Measurements from ENCODE around the gene ZNF594. TPM values are rescaled to one million over a fixed set of nuclear protein-coding genes. Genes with fewer than 3 reads are reported as not detected.
"Not testable (repeated sequence)": the region's sequence is repeated elsewhere in the genome, so short reads cannot be mapped to it uniquely, and the experiment has no call there.

Gene ZNF594
- total RNA-seq, 4 donors from 2014 or later: 2.5 to 10.1 (median 4.5) TPM

GRCh38 chr17:5220074-5220473 lies 28.4 kb upstream of the ZNF594 start:
- H3K4me1 ChIP-seq: no peaks in the 10 kb centered on the region
- no peak overlapping the region for H3K4me3 ChIP-seq
- no peak for DNase-seq (ENCODE audit: low spot score in 2 of 2)
- H3K27me3 ChIP-seq: no peaks in the 10 kb centered on the region
- no peaks in the 10 kb centered on the region for H3K9me3 ChIP-seq
- TF ChIP-seq, protein P1, sequence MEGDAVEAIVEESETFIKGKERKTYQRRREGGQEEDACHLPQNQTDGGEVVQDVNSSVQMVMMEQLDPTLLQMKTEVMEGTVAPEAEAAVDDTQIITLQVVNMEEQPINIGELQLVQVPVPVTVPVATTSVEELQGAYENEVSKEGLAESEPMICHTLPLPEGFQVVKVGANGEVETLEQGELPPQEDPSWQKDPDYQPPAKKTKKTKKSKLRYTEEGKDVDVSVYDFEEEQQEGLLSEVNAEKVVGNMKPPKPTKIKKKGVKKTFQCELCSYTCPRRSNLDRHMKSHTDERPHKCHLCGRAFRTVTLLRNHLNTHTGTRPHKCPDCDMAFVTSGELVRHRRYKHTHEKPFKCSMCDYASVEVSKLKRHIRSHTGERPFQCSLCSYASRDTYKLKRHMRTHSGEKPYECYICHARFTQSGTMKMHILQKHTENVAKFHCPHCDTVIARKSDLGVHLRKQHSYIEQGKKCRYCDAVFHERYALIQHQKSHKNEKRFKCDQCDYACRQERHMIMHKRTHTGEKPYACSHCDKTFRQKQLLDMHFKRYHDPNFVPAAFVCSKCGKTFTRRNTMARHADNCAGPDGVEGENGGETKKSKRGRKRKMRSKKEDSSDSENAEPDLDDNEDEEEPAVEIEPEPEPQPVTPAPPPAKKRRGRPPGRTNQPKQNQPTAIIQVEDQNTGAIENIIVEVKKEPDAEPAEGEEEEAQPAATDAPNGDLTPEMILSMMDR (IDR thresholded peaks at IDR 0.05): no peak
- no peak for TF ChIP-seq POLR2A (IDR thresholded peaks at IDR 0.05)
- peaks cover 31% of the 10 kb centered on the region for H3K36me3 ChIP-seq
- no peak overlapping the region for H3K27ac ChIP-seq
- 92% methylated on average over 5 of the region's 5 CpGs for WGBS

DNA sequence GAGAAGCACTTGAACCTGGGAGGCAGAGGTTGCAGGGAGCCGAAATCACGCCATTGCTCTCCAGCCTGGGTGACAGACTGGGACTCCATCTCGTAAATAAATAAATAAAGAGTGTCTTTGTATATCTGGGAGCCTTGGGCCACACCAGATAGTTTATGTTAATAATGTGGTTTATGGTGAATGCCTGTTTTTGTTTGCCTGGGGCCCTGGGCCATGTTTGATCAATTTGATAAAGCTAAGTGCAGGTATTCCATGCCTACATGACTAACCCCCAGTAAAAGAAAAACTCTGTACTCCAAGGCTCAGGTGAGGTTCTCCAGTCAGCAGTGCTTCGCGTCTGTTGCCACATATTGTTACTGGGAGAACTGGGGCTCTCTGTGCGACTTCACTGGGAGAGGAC lies 27.9 kb upstream of the ZNF594 start:
- DNase-seq (ENCODE audit: low spot score in 2 of 2): no peak
- TF ChIP-seq POLR2AphosphoS5 (IDR thresholded peaks at IDR 0.05) (no peak), EP300 (IDR thresholded peaks at IDR 0.05) (no peak), POLR2A (IDR thresholded peaks at IDR 0.05) (no peak)
- TF ChIP-seq, protein P1 (IDR thresholded peaks at IDR 0.05): no peak
- Histone ChIP-seq H3K4me1 (no peaks in the 10 kb centered on the region), H3K27ac (no peak overlapping the region), H3K9me3 (no peaks in the 10 kb centered on the region), H3K4me3 (no peak overlapping the region), H3K36me3 (peaks cover 31% of the 10 kb centered on the region), H3K27me3 (no peaks in the 10 kb centered on the region)
- 87% methylated on average over 6 of the region's 6 CpGs for WGBS

GRCh38 chr17:5217562-5217961 lies 25.9 kb upstream of the ZNF594 start:
- WGBS: 96% methylated on average over 4 of the region's 5 CpGs
- not testable (repeated sequence) for H3K4me1 ChIP-seq; H3K9me3 ChIP-seq; H3K27ac ChIP-seq; DNase-seq (ENCODE audit: low spot score in 2 of 2); H3K27me3 ChIP-seq; H3K4me3 ChIP-seq
- peaks cover 30% of the 10 kb centered on the region for H3K36me3 ChIP-seq

DNA sequence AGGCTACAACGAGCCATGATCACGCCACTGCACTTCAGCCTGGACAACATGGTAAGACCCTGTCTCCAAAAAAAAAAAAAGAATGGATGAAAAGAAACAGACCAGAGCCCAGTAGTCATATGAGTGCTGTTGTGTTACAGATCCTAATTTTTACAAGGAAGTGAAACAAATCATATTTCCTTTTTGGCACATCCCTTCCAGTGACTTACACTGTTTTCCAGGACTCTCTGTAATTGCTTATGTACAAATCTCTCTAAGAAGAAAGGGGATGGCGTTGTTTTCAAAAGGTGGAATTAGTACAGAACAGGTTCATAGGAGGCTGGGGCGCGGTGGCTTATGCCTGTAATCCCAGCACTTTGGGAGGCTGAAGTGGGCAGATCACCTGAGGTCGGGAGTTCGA lies 19.8 kb upstream of the ZNF594 start:
- DNase-seq (ENCODE audit: low spot score in 2 of 2): no peak
- 93% methylated on average over 7 of the region's 7 CpGs for WGBS
- peaks cover 30% of the 10 kb centered on the region for H3K36me3 ChIP-seq
- H3K4me1 ChIP-seq: no peaks in the 10 kb centered on the region
- H3K9me3 ChIP-seq: no peaks in the 10 kb centered on the region
- no peak overlapping the region for H3K4me3 ChIP-seq
- TF ChIP-seq POLR2AphosphoS5 (IDR thresholded peaks at IDR 0.05): no peak
- TF ChIP-seq POLR2A (IDR thresholded peaks at IDR 0.05): no peak
- no peak for TF ChIP-seq EP300 (IDR thresholded peaks at IDR 0.05)
- TF ChIP-seq, protein P1 (IDR thresholded peaks at IDR 0.05): no peak
- H3K27me3 ChIP-seq: no peaks in the 10 kb centered on the region
- H3K27ac ChIP-seq: peak overlapping the region; percentile 34

- DNase-seq (ENCODE audit: low spot score in 2 of 2): no peak
- H3K27ac ChIP-seq: peak overlapping the region; percentile 34
- H3K4me1 ChIP-seq: no peaks in the 10 kb centered on the region
- no peak overlapping the region for H3K4me3 ChIP-seq
- TF ChIP-seq EP300 (IDR thresholded peaks at IDR 0.05) (no peak), POLR2A (IDR thresholded peaks at IDR 0.05) (no peak), POLR2AphosphoS5 (IDR thresholded peaks at IDR 0.05) (no peak)
- TF ChIP-seq, protein P1 (IDR thresholded peaks at IDR 0.05): no peak
- WGBS: 88% methylated on average over 8 of the region's 8 CpGs
- H3K27me3 ChIP-seq: no peaks in the 10 kb centered on the region
- no peaks in the 10 kb centered on the region for H3K9me3 ChIP-seq
- H3K36me3 ChIP-seq: peaks cover 22% of the 10 kb centered on the region
Measured at GRCh38 chr17:5210614-5211252, 19.1 kb upstream of the ZNF594 start.

DNA sequence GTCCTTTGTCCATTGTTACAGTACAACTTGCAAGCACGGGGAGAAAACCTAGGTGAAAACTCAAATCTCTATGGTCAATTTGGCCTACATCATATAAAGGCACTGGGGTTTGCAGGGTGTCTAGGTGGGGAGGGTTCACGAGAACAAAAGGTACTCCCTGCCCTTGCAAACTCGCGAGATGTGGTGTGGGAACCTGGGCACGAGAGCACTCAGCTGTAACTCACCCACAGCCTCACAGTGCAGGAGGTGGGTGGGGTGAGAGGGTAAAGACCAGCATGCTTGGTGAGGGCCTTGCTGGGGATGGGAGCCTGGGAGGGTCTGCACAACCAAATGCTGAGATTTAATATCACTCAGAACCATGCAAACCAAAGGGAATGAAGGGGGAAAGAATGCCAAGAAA lies 18.4 kb upstream of the ZNF594 start:
- Histone ChIP-seq H3K27me3 (no peaks in the 10 kb centered on the region), H3K9me3 (no peaks in the 10 kb centered on the region), H3K36me3 (peaks cover 18% of the 10 kb centered on the region), H3K27ac (no peak overlapping the region), H3K4me3 (no peak overlapping the region), H3K4me1 (no peaks in the 10 kb centered on the region)
- DNase-seq (ENCODE audit: low spot score in 2 of 2): no peak
- TF ChIP-seq, protein P1 (IDR thresholded peaks at IDR 0.05): no peak
- TF ChIP-seq POLR2A (IDR thresholded peaks at IDR 0.05) (no peak), EP300 (IDR thresholded peaks at IDR 0.05) (no peak), POLR2AphosphoS5 (IDR thresholded peaks at IDR 0.05) (no peak)
- WGBS: 96% methylated on average over 5 of the region's 5 CpGs

Measured in suprapubic skin (tissue), 4 donors.